ENCODE data around the gene MAPK10.

DNA sequence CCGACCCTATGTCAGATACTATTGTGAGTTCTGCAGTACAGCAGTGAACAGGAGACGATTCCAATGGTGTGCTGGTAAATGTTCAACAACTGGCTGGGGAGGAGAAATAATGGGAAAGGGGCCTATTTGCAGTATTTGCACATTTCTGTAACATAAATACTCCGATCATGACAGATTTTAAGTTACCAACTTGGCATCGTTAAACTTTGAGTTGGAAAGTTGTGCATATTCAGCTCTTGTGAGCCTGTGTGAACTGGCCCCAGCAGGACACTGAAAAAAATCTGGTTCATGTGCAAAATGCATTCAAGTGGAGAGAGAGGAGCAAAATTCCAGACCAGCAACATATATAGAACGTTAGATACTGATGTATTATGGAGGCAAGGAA lies 175.0 kb downstream of the MAPK10 start:
- no peak for TF ChIP-seq TAF1 (IDR thresholded peaks at IDR 0.05; ENCODE audit: borderline replicate concordance, low read depth, low read length)
- TF ChIP-seq POLR2A (IDR thresholded peaks at IDR 0.05; ENCODE audit: low read depth, low read length): no peak
- TF ChIP-seq POLR2AphosphoS5 (IDR thresholded peaks at IDR 0.05; ENCODE audit: low read depth, low read length): no peak

Data from GM12892 (cell line).